A673 (cell line): Measurements from ENCODE around the gene CD96. TPM values are rescaled to one million over a fixed set of nuclear protein-coding genes. Genes with fewer than 3 reads are reported as not detected.

Experiments
- BruUV-seq: library from RNA; stranded (reverse); fragments of 400-500 nt; replicated peaks from 2 replicates; lab custom pipeline; 2021; lab: Mats Ljungman, UMichigan
- CTCF ChIA-PET: fragments of 300-600 bp; sonication (Branson Sonifier 250); formaldehyde crosslinking; loops from one replicate; lab custom pipeline; 2022; ENCODE audit warnings: antibody characterized with exemption; lab: Charles Lee
- POLR2A ChIA-PET: fragments of 300-600 bp; sonication (Branson Sonifier 250); formaldehyde crosslinking; loops from one replicate; lab custom pipeline; 2022; ENCODE audit warnings: antibody characterized with exemption; ENCODE audit not compliant: low non-redundant PET; lab: Charles Lee
- DNase-seq: peaks from one replicate; pipeline ENCODE4 v3.0.0-alpha.2; 2015; ENCODE audit warnings: low spot score
- H3K27ac ChIP-seq: fragments of 200-600 bp; sonication (generic); 2 replicates; pipeline ENCODE4 v1.5.1; 2016; ENCODE audit warnings: mixed run types, low read depth, mild to moderate bottlenecking, mixed read lengths, antibody characterized with exemption, low read length; ENCODE audit not compliant: poor library complexity, severe bottlenecking
- H3K27me3 ChIP-seq: fragments of 200-600 bp; sonication (generic); replicated peaks from 2 replicates; pipeline ENCODE4 v1.6.1; 2017; ENCODE audit warnings: mixed run types, low read depth, mild to moderate bottlenecking, mixed read lengths, antibody characterized with exemption, low read length; ENCODE audit not compliant: insufficient read depth, poor library complexity
- H3K36me3 ChIP-seq: fragments of 200-600 bp; sonication (generic); 2 replicates; pipeline ENCODE4 v1.6.1; 2016; ENCODE audit warnings: mixed run types, mild to moderate bottlenecking, mixed read lengths, antibody characterized with exemption, low read length; ENCODE audit not compliant: insufficient read depth, poor library complexity, severe bottlenecking
- H3K4me1 ChIP-seq: fragments of 200-600 bp; sonication (generic); 2 replicates; pipeline ENCODE4 v1.6.1; 2017; ENCODE audit warnings: mixed run types, mild to moderate bottlenecking, mixed read lengths, antibody characterized with exemption, low read length; ENCODE audit not compliant: insufficient read depth, poor library complexity, severe bottlenecking
- H3K4me3 ChIP-seq: fragments of 200-600 bp; sonication (generic); 2 replicates; pipeline ENCODE4 v1.5.1; 2016; ENCODE audit warnings: low read depth, mixed run types, mild to moderate bottlenecking, mixed read lengths, low read length; ENCODE audit not compliant: poor library complexity, severe bottlenecking
- H3K9me3 ChIP-seq: fragments of 200-600 bp; sonication (generic); 2 replicates; pipeline ENCODE4 v1.6.1; 2016; ENCODE audit warnings: mixed run types, low read depth, mild to moderate bottlenecking, mixed read lengths, antibody characterized with exemption, low read length; ENCODE audit not compliant: poor library complexity, severe bottlenecking
- EZH2 ChIP-seq: fragments of 200-600 bp; sonication (generic); IDR thresholded peaks from 2 replicates; pipeline ENCODE4 v1.6.1; 2017; ENCODE audit warnings: borderline replicate concordance, low read depth, mild to moderate bottlenecking, mixed read lengths, antibody characterized with exemption, low read length; ENCODE audit not compliant: poor library complexity, severe bottlenecking
- intact Hi-C: fragments of 100-400 bp; cut with micrococcal nuclease; formaldehyde crosslinking; loops from one replicate; pipeline ENCODE4 v1.10.0; 2022; ENCODE audit not compliant: unreplicated experiment
- total RNA-seq: library from RNA; stranded (reverse); gene quantifications from 2 replicates; pipeline ENCODE4 v1.2.3, GENCODE V29; 2021
- TF ChIP-seq, protein P1 (sequence below): fragments of 300-800, 200-600 bp; sonication (generic); conservative IDR thresholded peaks from 2 replicates; pipeline ENCODE4 v1.5.1; 2017; ENCODE audit warnings: low read depth, mild to moderate bottlenecking, antibody characterized with exemption, low read length, moderate library complexity, mixed read lengths

Gene CD96
- total RNA-seq, 1 experiment from 2014 or later = not detected

GRCh38 chr3:111594781-111595180 lies 52.8 kb downstream of the CD96 start:
- TF ChIP-seq, protein P1, sequence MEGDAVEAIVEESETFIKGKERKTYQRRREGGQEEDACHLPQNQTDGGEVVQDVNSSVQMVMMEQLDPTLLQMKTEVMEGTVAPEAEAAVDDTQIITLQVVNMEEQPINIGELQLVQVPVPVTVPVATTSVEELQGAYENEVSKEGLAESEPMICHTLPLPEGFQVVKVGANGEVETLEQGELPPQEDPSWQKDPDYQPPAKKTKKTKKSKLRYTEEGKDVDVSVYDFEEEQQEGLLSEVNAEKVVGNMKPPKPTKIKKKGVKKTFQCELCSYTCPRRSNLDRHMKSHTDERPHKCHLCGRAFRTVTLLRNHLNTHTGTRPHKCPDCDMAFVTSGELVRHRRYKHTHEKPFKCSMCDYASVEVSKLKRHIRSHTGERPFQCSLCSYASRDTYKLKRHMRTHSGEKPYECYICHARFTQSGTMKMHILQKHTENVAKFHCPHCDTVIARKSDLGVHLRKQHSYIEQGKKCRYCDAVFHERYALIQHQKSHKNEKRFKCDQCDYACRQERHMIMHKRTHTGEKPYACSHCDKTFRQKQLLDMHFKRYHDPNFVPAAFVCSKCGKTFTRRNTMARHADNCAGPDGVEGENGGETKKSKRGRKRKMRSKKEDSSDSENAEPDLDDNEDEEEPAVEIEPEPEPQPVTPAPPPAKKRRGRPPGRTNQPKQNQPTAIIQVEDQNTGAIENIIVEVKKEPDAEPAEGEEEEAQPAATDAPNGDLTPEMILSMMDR = no peak
- TF ChIP-seq EZH2 = no peak
- ChIA-PET CTCF (no interaction called here), POLR2A (no interaction called here)
- H3K9me3 ChIP-seq = no peaks in the 10 kb centered on the region
- DNase-seq = no peak
- no peaks in the 10 kb centered on the region for H3K4me1 ChIP-seq
- no peaks in the 10 kb centered on the region for H3K36me3 ChIP-seq
- H3K27me3 ChIP-seq = no peaks in the 10 kb centered on the region
- BruUV-seq = no TSS peak
- H3K4me3 ChIP-seq = no peak overlapping the region
- H3K27ac ChIP-seq = no peak overlapping the region
- intact Hi-C loops = no loop called here

GRCh38 chr3:111595232-111595631 lies 53.2 kb downstream of the CD96 start, which contains the start of gene ZBED2:
ZBED2 (minus strand) TSS chr3:111595346; CDS start chr3:111594201, 1,145 bp downstream.
- ChIA-PET POLR2A (no interaction called here), CTCF (no interaction called here)
- Histone ChIP-seq H3K4me1 (no peaks in the 10 kb centered on the region), H3K36me3 (no peaks in the 10 kb centered on the region), H3K27ac (no peak within 1 kb of the TSS), H3K27me3 (no peaks in the 10 kb centered on the region), H3K9me3 (no peaks in the 10 kb centered on the region), H3K4me3 (no peak within 1 kb of the TSS)
- no peak for DNase-seq
- intact Hi-C loops = no loop called here
- BruUV-seq = no TSS peak
- TF ChIP-seq, protein P1 = no peak
- TF ChIP-seq EZH2 = no peak

- H3K27ac ChIP-seq = no peak overlapping the region
- H3K4me3 ChIP-seq = no peak overlapping the region
- intact Hi-C loops = no loop called here
- ChIA-PET CTCF (no interaction called here), POLR2A (no interaction called here)
- H3K27me3 ChIP-seq = no peaks in the 10 kb centered on the region
- no peaks in the 10 kb centered on the region for H3K9me3 ChIP-seq
- H3K36me3 ChIP-seq = no peaks in the 10 kb centered on the region
- H3K4me1 ChIP-seq = no peaks in the 10 kb centered on the region
- no peak for DNase-seq
- no peak for TF ChIP-seq EZH2
- TF ChIP-seq, protein P1 = no peak
- no TSS peak for BruUV-seq
Measured at GRCh38 chr3:111596328-111596727, 54.3 kb downstream of the CD96 start.
